Measurements from ENCODE around the gene F2RL2. TPM values are rescaled to one million over a fixed set of nuclear protein-coding genes. Genes with fewer than 3 reads are reported as not detected.
A peak's percentile ranks its signal among the peaks of the same experiment; 100 is the strongest.

F2RL2 gene
- total RNA-seq, result not detected

GRCh38 chr5:76622973-76623596 is at the start of gene F2RL2:
Gene F2RL2 (minus strand): TSS chr5:76623403. CDS start chr5:76623230, 173 bp downstream.
- no peak for DNase-seq

- no peak for DNase-seq
Measured at GRCh38 chr5:76672242-76672641, 49.0 kb upstream of the F2RL2 start.

- DNase-seq, result no peak
Measured at GRCh38 chr5:76670508-76670907, 47.3 kb upstream of the F2RL2 start.

- DNase-seq, result no peak
Measured at GRCh38 chr5:76669245-76669644, 46.0 kb upstream of the F2RL2 start.

GRCh38 chr5:76667495-76667894 is 44.3 kb upstream of the F2RL2 start:
- no peak for DNase-seq

- DNase-seq, result no peak
Measured at GRCh38 chr5:76664079-76664478, 40.9 kb upstream of the F2RL2 start.

- DNase-seq, result no peak
Measured at GRCh38 chr5:76663573-76663972, 40.4 kb upstream of the F2RL2 start.

GRCh38 chr5:76662521-76662920 is 39.3 kb upstream of the F2RL2 start:
- DNase-seq, result no peak

GRCh38 chr5:76660360-76660759 is 37.2 kb upstream of the F2RL2 start:
- no peak for DNase-seq

- DNase-seq, result no peak
Measured at GRCh38 chr5:76657683-76658311, 34.6 kb upstream of the F2RL2 start.

GRCh38 chr5:76657091-76657490 is 33.9 kb upstream of the F2RL2 start:
- no peak for DNase-seq

GRCh38 chr5:76652809-76653414 is 29.7 kb upstream of the F2RL2 start:
- DNase-seq, result no peak

- DNase-seq, result no peak
Measured at GRCh38 chr5:76649140-76649539, 25.9 kb upstream of the F2RL2 start.

GRCh38 chr5:76643371-76643770 is 20.2 kb upstream of the F2RL2 start:
- DNase-seq, result no peak

- no peak for DNase-seq
Measured at GRCh38 chr5:76642390-76643040, 19.3 kb upstream of the F2RL2 start.

- peak; percentile 50 for DNase-seq
Measured at GRCh38 chr5:76641514-76642120, 18.4 kb upstream of the F2RL2 start.

GRCh38 chr5:76638479-76638878 is 15.3 kb upstream of the F2RL2 start:
- no peak for DNase-seq

GRCh38 chr5:76637490-76637889 is 14.3 kb upstream of the F2RL2 start:
- DNase-seq, result no peak

GRCh38 chr5:76634661-76635060 is 11.5 kb upstream of the F2RL2 start:
- no peak for DNase-seq

- no peak for DNase-seq
Measured at GRCh38 chr5:76626738-76627137, 3.5 kb upstream of the F2RL2 start.

GRCh38 chr5:76625087-76625815 is 2.0 kb upstream of the F2RL2 start:
- no peak for DNase-seq

GRCh38 chr5:76622076-76622475 is 1.1 kb downstream of the F2RL2 start:
- no peak for DNase-seq

GRCh38 chr5:76620166-76620565 is 3.0 kb downstream of the F2RL2 start:
- no peak for DNase-seq

Measured in effector CD4-positive, alpha-beta T cell (primary cell).